Osteoblast (primary cell): ENCODE measurements around the gene BANP. TPM values are rescaled to one million over a fixed set of nuclear protein-coding genes. Genes with fewer than 3 reads are reported as not detected.
"Not testable (repeated sequence)": the region's sequence is repeated elsewhere in the genome, so short reads cannot be mapped to it uniquely, and the experiment has no call there.

Source experiments
- DNase-seq: peaks from one replicate; pipeline ENCODE4 v3.0.0; 2011; ENCODE audit warnings: low spot score, mixed read lengths; ENCODE audit not compliant: insufficient read length; ENCODE audit errors: missing footprints
- H2AFZ ChIP-seq: 2 replicates; pipeline ENCODE4 v1.6.0; 2011; ENCODE audit warnings: mild to moderate bottlenecking, low read length
- H3K27ac ChIP-seq: 2 replicates; pipeline ENCODE4 v1.5.1; 2011; ENCODE audit warnings: mild to moderate bottlenecking, low read depth, low read length, moderate library complexity
- H3K27me3 ChIP-seq: 2 replicates; pipeline ENCODE4 v1.6.0; 2012; ENCODE audit warnings: mild to moderate bottlenecking, control low read depth, inconsistent platforms, low read length, moderate library complexity; ENCODE audit not compliant: insufficient read depth
- H3K36me3 ChIP-seq: 2 replicates; pipeline ENCODE4 v1.5.1; 2011; ENCODE audit warnings: mild to moderate bottlenecking, low read length, control low read depth, moderate library complexity; ENCODE audit not compliant: insufficient read depth
- H3K4me1 ChIP-seq: 2 replicates; pipeline ENCODE4 v1.5.1; 2011; ENCODE audit warnings: mild to moderate bottlenecking, low read length, control low read depth, moderate library complexity; ENCODE audit not compliant: insufficient read depth
- H3K4me2 ChIP-seq: 2 replicates; pipeline ENCODE4 v1.6.0; 2011; ENCODE audit warnings: mild to moderate bottlenecking, low read length; ENCODE audit not compliant: insufficient read depth
- H3K4me3 ChIP-seq: fragments of 200-600 bp; sonication (generic); 3 replicates; pipeline ENCODE4 v1.5.1; 2012; ENCODE audit warnings: mild to moderate bottlenecking, low read length, inconsistent platforms; ENCODE audit not compliant: insufficient read depth
- H3K79me2 ChIP-seq: 2 replicates; pipeline ENCODE4 v1.6.0; 2012; ENCODE audit warnings: mild to moderate bottlenecking, low read length, control low read depth, inconsistent platforms; ENCODE audit not compliant: insufficient read depth
- H3K9me3 ChIP-seq: 2 replicates; pipeline ENCODE4 v1.5.1; 2011; ENCODE audit warnings: low read depth, low read length, control low read depth
- H4K20me1 ChIP-seq: 2 replicates; pipeline ENCODE4 v1.6.0; 2012; ENCODE audit warnings: mild to moderate bottlenecking, low read length, control low read depth; ENCODE audit not compliant: insufficient read depth
- CTCF ChIP-seq: IDR thresholded peaks from 2 replicates; pipeline ENCODE4 v1.5.1; 2011; ENCODE audit warnings: mild to moderate bottlenecking, low read depth, low read length, moderate library complexity; ENCODE audit errors: extremely low read depth
- total RNA-seq: library from RNA; depleted of rRNA; stranded (reverse); fragments of >200 nt; gene quantifications from 2 replicates; pipeline ENCODE4 v1.2.3, GENCODE V29; 2012

Gene BANP
- total RNA-seq, 1 donor = 23.5 TPM

GRCh38 chr16:88016964-88017363, 65.7 kb downstream of the BANP start:
- no peaks in the 10 kb centered on the region for H3K36me3 ChIP-seq
- H3K79me2 ChIP-seq = no peaks in the 10 kb centered on the region
- peaks cover 14% of the 10 kb centered on the region for H3K4me1 ChIP-seq
- H3K4me2 ChIP-seq = no peak overlapping the region
- H3K9me3 ChIP-seq = no peaks in the 10 kb centered on the region
- H3K27me3 ChIP-seq = no peaks in the 10 kb centered on the region
- no peak for TF ChIP-seq CTCF
- no peak overlapping the region for H3K4me3 ChIP-seq
- DNase-seq = no peak
- no peak overlapping the region for H2AFZ ChIP-seq
- H3K27ac ChIP-seq = no peak overlapping the region
- H4K20me1 ChIP-seq = peaks cover 21% of the 10 kb centered on the region

- H3K4me3 ChIP-seq = no peak overlapping the region
- H3K4me1 ChIP-seq = peaks cover 14% of the 10 kb centered on the region
- no peak overlapping the region for H2AFZ ChIP-seq
- H3K27ac ChIP-seq = no peak overlapping the region
- peaks cover 21% of the 10 kb centered on the region for H4K20me1 ChIP-seq
- H3K9me3 ChIP-seq = no peaks in the 10 kb centered on the region
- DNase-seq = no peak
- H3K79me2 ChIP-seq = no peaks in the 10 kb centered on the region
- H3K27me3 ChIP-seq = no peaks in the 10 kb centered on the region
- no peaks in the 10 kb centered on the region for H3K36me3 ChIP-seq
- TF ChIP-seq CTCF = no peak
- no peak overlapping the region for H3K4me2 ChIP-seq
Measured at GRCh38 chr16:88017587-88018101, 66.4 kb downstream of the BANP start.

- not testable (repeated sequence) for H3K79me2 ChIP-seq, DNase-seq, H3K27ac ChIP-seq, H3K9me3 ChIP-seq, H3K4me3 ChIP-seq, H3K27me3 ChIP-seq, H2AFZ ChIP-seq, H3K4me2 ChIP-seq, H3K36me3 ChIP-seq
- Histone ChIP-seq H4K20me1 (peaks cover 21% of the 10 kb centered on the region), H3K4me1 (peaks cover 14% of the 10 kb centered on the region)
Measured at GRCh38 chr16:88018382-88018781, 67.1 kb downstream of the BANP start.

- not testable (repeated sequence) for DNase-seq, H2AFZ ChIP-seq, H3K27ac ChIP-seq, H3K9me3 ChIP-seq, H3K4me2 ChIP-seq, H3K4me3 ChIP-seq, H3K36me3 ChIP-seq, H3K4me1 ChIP-seq, H3K79me2 ChIP-seq, H3K27me3 ChIP-seq
- H4K20me1 ChIP-seq = peaks cover 23% of the 10 kb centered on the region
Measured at GRCh38 chr16:88019041-88019820, 68.0 kb downstream of the BANP start.
